GM21576 (cell line): ENCODE results near the gene GID4.

Experiments
- ATAC-seq: cut with Tn5 transposase; IDR thresholded peaks from one replicate; pipeline ENCODE4 v1.9.1; 2021; ENCODE audit warnings: mild to moderate bottlenecking, moderate library complexity; ENCODE audit not compliant: unreplicated experiment

The GID4 gene

DNA sequence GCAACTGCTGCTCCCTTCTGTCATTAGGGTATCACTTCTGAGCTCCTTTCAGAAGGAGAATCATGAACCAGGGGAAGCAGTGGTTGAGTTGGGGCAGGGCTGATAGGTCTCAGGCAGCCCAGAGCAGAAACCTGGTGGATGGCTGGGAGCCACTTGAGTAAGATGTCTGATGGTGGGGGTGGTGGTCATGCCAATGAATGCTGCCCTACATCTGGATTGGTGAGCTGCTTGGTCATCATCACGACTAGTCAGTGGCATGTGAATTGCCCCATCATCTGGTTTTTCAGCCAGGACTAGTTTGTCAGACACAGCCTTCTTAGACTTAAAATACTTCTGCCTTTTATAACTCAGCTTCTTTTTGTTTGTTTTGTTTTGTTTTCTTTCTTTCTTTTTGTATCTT lies 2.6 kb downstream of the GID4 start:
- ATAC-seq = no peak

DNA sequence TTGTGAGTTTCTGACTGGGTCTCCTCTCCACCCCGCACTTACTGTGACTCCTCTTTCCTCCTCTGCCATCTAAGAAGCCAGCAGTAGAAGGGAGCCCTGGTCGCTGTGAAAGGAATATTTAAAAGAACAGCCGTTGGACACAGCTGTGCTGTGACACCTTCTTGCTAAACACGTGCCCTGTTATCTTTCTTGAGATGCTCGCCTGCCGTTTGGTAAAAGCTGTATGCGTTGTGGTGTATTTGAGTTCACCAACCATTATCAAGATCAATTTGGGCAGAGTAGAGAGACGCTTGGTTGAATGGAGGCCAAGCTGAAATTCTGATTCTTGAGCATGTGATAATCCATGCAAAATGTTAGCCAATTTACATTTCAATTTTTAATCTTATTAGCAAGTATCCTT lies 3.8 kb downstream of the GID4 start:
- ATAC-seq = no peak

DNA sequence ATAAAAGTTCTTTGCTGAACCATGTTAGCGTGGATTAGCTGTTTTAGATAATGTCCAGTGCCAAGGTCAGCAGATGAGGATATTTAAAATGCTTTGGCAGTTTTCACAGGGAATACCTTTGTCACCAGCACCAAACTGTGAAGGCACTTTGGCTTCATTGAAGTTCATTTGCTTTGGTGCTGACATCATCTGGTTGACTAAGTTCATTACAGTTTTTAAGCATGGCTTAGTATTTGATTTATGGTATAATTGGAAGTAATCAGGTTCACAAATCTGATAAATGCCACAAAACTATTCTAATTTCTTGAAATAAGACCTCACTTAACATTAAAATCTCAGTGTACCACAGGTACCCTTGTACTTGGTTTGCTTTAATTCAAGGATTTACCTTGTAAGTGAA lies 4.3 kb downstream of the GID4 start:
- ATAC-seq = no peak

- ATAC-seq = no peak
Observed at GRCh38 chr17:18044609-18045008, 5.4 kb downstream of the GID4 start.

- ATAC-seq = no peak
Observed at GRCh38 chr17:18045691-18046350, 6.6 kb downstream of the GID4 start.

DNA sequence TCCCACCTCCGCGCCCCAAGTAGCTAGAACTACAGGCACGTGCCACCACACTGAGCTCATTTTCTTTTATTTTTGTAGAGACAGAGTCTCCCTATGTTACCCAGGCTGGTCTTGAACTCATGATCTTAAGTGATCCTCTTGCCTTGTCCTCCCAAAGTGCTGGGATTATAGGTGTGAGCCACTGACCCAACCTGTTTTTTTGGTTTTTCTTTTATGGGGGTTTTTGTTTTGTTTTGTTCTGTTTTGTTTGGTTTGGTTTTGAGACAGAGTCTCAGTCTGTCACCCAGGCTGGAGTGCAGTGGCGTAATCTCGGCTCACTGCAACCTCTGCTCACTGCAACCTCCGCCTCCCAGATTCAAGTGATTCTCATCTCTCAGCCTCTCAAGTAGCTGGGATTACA lies 16.4 kb downstream of the GID4 start:
- no peak for ATAC-seq

DNA sequence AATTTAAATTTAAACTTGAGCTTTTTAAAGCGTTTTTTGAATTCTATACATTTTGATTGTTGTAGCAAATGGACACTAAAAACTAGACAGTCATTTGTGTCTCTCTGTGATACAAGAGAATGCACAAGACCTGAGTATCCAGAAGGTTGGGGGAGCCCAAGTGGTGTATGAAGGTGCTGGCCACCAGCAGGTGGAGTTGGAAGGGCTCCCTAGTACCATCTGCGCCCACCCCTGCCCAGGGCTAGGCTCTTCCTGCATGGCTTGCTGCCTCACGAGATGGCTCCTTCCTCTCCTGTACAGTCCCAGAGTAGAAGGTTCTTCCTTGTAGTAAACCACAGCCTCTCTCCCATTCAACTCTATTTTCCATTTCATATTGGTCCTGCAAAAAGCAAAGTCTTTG lies 17.0 kb downstream of the GID4 start:
- ATAC-seq = no peak

DNA sequence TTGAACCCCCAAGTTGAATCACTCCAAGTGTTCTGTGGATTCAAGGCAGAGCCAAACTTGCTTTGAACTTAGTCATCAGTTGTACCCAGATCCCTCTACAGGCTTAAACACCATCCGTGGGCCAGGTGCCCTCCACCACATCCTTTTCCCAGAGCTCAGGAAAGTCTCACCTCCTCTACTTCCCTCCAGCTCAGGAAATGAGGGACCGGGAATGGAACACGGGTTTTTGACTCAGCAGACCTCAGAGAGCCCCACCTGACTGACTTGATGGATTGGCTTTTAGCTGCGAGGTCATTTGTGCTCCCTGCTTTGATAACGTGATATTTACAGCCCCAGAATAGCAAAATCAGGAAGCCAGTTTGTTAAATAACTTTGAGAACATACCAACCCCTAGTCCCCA lies 20.1 kb downstream of the GID4 start:
- no peak for ATAC-seq

DNA sequence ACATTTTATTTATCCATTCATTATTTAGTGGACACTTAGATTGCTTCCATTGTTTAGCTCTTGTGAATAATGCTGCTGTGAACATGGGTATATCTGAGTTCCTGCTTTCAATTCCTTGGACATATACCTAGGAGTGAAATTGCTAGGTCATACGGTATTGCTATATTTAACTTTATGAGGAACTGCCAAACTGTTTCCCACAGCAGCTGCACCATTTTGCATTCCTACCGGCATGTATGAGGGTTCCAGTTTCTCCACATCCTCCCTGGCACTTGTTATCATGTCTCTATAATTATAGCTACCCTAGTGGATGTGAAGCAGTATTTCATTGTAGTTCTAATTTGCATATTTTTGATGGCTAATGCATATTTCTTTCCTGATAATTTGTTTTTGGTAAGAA lies 24.8 kb downstream of the GID4 start:
- no peak for ATAC-seq

DNA sequence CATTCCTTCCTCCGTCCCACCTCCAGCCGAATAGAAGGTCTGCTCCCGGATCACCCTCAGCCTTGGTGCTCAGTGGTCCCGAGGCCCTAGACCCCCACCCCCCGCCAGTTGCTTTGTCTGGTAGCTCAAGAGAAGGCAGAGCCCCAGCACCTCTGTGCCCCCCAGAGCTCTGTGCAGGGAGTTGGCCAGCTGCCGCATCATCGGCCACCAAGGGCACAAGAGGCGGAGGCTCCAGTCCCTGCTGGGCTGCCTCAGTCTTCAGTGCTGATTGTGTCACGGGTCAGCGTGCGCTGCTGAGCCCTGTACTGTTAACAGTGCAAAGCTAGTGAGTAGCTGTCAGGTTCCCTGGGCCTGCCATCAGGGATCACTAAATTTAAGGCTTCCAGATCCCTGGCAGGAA lies 26.3 kb downstream of the GID4 start:
- no peak for ATAC-seq

GRCh38 chr17:18066866-18067265 lies 27.7 kb downstream of the GID4 start:
- no peak for ATAC-seq

DNA sequence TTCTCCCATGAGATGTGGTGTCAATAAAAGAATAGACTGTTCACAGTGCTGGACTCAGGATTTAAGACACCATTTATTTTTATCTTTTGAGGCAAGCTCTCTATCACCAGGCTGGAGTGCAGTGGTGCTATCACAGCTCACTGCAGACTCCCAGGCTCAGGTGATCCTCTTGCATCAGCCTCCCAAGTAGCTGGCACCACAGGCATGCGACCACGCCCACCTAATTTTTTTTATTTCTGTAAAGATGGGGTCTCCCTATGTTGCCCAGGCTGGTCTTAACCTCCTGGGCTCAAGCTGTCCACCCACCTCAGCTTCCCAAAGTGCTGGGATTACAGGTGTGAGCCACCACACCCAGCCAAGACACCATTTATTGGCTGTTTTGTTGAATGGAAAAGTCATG lies 29.9 kb downstream of the GID4 start:
- no peak for ATAC-seq

DNA sequence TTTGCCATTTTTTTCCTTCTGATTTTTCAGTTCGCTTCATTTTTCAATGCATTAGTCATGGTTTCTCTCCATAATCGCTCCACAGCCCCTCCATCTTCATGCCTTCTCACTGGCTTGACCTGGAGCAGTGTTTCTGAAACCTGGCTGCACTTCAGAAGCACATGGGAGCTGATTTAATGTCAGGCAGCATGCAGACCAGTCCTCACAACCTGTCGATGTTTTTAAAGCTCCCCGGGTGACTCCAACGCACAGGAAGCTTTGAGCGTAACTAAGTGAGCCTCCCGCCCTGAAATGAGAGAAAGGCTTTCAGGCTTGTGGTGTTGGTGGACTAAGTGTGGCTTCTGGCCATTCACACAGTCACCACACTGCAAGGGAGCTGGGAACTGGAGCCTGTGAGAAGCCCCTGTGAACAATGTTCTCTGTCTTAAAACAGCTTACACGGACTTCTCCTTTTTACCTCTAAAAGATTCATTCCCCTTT lies 31.7 kb downstream of the GID4 start:
- no peak for ATAC-seq

GRCh38 chr17:18071751-18072150 lies 32.5 kb downstream of the GID4 start:
- no peak for ATAC-seq

DNA sequence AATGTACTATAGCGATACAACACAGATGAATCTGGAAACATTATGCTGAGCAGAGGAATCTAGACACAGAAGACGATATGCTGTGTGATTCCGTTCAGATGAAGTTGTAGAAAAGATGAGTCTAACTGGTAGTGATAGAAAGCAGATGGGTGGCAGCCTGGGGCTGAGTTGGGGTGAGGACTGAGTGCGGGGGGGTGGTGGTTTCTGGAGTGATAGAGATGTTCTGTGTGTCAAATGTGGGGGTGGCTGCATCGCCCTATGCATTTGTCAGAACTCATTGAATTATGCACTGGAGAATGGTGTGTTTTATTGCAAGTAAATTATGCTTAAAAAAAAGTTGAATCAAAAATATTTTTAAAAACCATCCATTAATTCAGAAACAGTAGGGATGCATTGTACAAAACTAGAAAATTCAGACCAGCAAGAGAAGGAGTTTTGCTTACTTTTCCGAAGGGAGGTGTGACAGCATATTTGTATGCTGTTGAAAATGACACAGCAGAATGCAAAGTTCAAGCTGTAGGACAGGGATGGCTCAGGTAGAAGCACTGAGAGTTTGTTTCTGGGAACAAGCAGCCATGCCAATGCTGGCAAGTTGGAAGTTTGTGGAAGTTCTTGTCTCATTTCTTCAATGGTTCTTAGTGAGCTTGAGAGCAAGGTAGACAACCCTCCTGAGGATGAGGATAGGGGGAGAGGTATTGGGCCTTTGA lies 35.5 kb downstream of the GID4 start:
- ATAC-seq = no peak

DNA sequence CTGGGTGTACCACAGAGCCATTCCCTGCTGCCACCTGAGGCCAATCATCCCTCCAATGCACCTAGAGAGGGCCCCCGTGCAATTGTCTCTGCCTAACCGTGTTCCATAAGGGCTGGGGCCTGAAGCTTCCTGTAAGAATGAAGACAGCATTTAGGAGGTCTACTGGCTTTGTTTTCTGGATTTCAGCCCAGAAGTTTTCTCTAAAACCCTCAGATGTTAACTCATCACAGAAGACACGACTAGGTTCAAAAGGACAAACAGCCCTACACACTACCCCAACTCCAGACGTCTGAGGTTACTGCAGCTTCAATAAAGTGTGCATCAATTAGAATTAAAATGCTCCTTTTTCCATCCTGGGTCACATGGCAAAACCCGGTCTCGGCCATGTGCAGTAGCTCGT lies 37.7 kb downstream of the GID4 start:
- ATAC-seq = no peak

GRCh38 chr17:18079543-18079942 lies 40.3 kb downstream of the GID4 start:
- no peak for ATAC-seq

- no peak for ATAC-seq
Observed at GRCh38 chr17:18084256-18084655, 45.0 kb downstream of the GID4 start.

- peak; percentile 71 for ATAC-seq
Observed at GRCh38 chr17:18087610-18088491, 48.6 kb downstream of the GID4 start, which contains the start of gene DRG2. DRG2 (plus strand) TSS chr17:18087948; CDS start chr17:18088024, 76 bp downstream.

DNA sequence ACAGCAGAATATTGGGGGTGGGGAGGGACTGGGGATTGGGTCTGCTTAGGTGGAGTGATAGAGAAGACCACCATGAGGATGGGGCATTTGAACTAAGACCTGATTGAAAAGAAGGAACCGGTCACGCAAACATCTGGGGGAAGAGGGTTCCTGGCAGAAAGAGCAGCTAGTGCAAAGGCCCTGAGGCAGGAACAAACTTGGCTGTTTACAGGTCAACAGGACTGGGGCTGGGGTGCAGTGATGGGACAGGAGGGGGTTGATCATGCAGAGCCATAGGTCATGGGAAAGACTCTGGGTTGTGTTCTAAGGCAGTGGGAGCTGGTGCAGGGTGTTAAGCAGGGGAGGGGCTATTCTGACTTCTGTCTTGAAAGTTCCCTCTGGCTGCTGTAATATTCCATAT lies 50.4 kb downstream of the GID4 start:
- no peak for ATAC-seq

GRCh38 chr17:18093616-18094408 lies 54.6 kb downstream of the GID4 start:
- no peak for ATAC-seq
